ENCODE data around the gene NRF1. TPM values are rescaled to one million over a fixed set of nuclear protein-coding genes. Genes with fewer than 3 reads are reported as not detected.

Gene NRF1
- total RNA-seq, 1 experiment from 2014 or later: 25.9 TPM

DNA sequence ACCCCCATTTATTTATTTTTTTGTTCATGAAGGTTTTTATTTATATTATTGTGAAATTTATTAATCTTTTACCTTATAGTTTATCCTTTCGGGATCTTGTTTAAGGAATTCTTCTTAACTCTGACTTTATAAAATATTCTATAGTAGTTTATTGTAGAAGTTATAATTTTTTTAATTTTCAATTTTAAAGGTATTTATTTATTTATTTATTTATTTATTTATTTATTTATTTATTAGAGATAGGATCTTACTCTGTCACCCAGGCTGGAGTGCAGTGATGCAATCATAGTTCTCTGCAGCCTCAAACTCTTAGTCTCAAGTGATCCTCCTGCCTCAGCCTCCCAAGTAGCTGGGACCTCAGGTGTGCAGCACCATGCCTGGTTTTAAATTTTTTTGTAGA, 56.0 kb downstream of the NRF1 start:
- no peaks in the 10 kb centered on the region for H3K9me3 ChIP-seq (ENCODE audit: control insufficient read depth in 1 of 2, insufficient read depth in 1 of 2, low read depth in 1 of 2, low read length in 2 of 2)
- H3K4me1 ChIP-seq (ENCODE audit: control insufficient read depth in 1 of 2, insufficient read depth in 2 of 2, low read length in 2 of 2): peaks cover 16 to 30% of the 10 kb centered on the region in 2 experiments
- no peaks in the 10 kb centered on the region for H3K9me2 ChIP-seq (ENCODE audit: insufficient read depth)
- no peak overlapping the region for H3K4me2 ChIP-seq (ENCODE audit: low read length)
- intact Hi-C loops (cut with micrococcal nuclease): no loop called here
- peaks cover 35% of the 10 kb centered on the region for H3K79me2 ChIP-seq (ENCODE audit: insufficient read depth, low read length)
- H3K27me3 ChIP-seq (ENCODE audit: insufficient read depth, low read length): no peaks in the 10 kb centered on the region
- H3K27ac ChIP-seq (ENCODE audit: low read depth, low read length): no peak overlapping the region
- BruUV-seq (replicated peaks): no TSS peak
- no peak overlapping the region for H3K9ac ChIP-seq (ENCODE audit: low read length)
- TF ChIP-seq JUND (IDR thresholded peaks at IDR 0.05) (no peak), SP1 (IDR thresholded peaks at IDR 0.05; ENCODE audit: low read depth) (no peak), CBX3 (IDR thresholded peaks at IDR 0.05; ENCODE audit: low read depth) (no peak), ZBTB33 (IDR thresholded peaks at IDR 0.05; ENCODE audit: extremely low read depth, insufficient replicate concordance, low read length) (no peak), RAD21 (IDR thresholded peaks at IDR 0.05; ENCODE audit: low read depth) (no peak), ATF3 (IDR thresholded peaks at IDR 0.05) (no peak), SRF (IDR thresholded peaks at IDR 0.05; ENCODE audit: low read depth) (no peak), YY1 (IDR thresholded peaks at IDR 0.05; ENCODE audit: extremely low read depth, insufficient replicate concordance, low read depth, low read length) (no peak)
- TF ChIP-seq, protein P1, sequence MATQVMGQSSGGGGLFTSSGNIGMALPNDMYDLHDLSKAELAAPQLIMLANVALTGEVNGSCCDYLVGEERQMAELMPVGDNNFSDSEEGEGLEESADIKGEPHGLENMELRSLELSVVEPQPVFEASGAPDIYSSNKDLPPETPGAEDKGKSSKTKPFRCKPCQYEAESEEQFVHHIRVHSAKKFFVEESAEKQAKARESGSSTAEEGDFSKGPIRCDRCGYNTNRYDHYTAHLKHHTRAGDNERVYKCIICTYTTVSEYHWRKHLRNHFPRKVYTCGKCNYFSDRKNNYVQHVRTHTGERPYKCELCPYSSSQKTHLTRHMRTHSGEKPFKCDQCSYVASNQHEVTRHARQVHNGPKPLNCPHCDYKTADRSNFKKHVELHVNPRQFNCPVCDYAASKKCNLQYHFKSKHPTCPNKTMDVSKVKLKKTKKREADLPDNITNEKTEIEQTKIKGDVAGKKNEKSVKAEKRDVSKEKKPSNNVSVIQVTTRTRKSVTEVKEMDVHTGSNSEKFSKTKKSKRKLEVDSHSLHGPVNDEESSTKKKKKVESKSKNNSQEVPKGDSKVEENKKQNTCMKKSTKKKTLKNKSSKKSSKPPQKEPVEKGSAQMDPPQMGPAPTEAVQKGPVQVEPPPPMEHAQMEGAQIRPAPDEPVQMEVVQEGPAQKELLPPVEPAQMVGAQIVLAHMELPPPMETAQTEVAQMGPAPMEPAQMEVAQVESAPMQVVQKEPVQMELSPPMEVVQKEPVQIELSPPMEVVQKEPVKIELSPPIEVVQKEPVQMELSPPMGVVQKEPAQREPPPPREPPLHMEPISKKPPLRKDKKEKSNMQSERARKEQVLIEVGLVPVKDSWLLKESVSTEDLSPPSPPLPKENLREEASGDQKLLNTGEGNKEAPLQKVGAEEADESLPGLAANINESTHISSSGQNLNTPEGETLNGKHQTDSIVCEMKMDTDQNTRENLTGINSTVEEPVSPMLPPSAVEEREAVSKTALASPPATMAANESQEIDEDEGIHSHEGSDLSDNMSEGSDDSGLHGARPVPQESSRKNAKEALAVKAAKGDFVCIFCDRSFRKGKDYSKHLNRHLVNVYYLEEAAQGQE (IDR thresholded peaks at IDR 0.05; ENCODE audit: low read depth): no peak
- no peak overlapping the region for H3K4me3 ChIP-seq (replicated peaks in 1 of 2; ENCODE audit: low read depth in 1 of 2, low read length in 2 of 2)
- ChIA-PET POLR2A (no interaction called here), CTCF (interaction anchor here (1.3 kb wide), 1 partner anchor 157 kb away, joined by 3 read pairs; no protein-coding TSS in a partner anchor), RAD21 (ENCODE audit: low non-redundant PET in 1 of 2, low total read pairs in 2 of 2, uncharacterized antibody in 2 of 2, unreplicated experiment in 2 of 2) (no interaction called here)
- no peak overlapping the region for H2AFZ ChIP-seq (ENCODE audit: low read depth, low read length, poor library complexity, severe bottlenecking)
- ATAC-seq: no peak
- no peak for DNase-seq (ENCODE audit: low read depth, low spot score)
- H4K20me1 ChIP-seq (ENCODE audit: insufficient read depth): no peaks in the 10 kb centered on the region
- no peaks in the 10 kb centered on the region for H3K36me3 ChIP-seq (ENCODE audit: control insufficient read depth in 1 of 2, insufficient read depth in 2 of 2, low read length in 2 of 2)
